Stimulated activated CD8-positive, alpha-beta memory T cell treated with anti-CD3 and anti-CD28 coated beads, Interleukin-2, amount 100 ng/mL, for 48 hours (primary cell): ENCODE measurements around the gene SETD5.

Experiments
- DNase-seq, 2 donors: peaks; one replicate each; pipeline ENCODE4 v3.0.0-alpha.2; 2020; ENCODE audit warnings: low read depth in 2 of 2

The SETD5 gene, protein sequence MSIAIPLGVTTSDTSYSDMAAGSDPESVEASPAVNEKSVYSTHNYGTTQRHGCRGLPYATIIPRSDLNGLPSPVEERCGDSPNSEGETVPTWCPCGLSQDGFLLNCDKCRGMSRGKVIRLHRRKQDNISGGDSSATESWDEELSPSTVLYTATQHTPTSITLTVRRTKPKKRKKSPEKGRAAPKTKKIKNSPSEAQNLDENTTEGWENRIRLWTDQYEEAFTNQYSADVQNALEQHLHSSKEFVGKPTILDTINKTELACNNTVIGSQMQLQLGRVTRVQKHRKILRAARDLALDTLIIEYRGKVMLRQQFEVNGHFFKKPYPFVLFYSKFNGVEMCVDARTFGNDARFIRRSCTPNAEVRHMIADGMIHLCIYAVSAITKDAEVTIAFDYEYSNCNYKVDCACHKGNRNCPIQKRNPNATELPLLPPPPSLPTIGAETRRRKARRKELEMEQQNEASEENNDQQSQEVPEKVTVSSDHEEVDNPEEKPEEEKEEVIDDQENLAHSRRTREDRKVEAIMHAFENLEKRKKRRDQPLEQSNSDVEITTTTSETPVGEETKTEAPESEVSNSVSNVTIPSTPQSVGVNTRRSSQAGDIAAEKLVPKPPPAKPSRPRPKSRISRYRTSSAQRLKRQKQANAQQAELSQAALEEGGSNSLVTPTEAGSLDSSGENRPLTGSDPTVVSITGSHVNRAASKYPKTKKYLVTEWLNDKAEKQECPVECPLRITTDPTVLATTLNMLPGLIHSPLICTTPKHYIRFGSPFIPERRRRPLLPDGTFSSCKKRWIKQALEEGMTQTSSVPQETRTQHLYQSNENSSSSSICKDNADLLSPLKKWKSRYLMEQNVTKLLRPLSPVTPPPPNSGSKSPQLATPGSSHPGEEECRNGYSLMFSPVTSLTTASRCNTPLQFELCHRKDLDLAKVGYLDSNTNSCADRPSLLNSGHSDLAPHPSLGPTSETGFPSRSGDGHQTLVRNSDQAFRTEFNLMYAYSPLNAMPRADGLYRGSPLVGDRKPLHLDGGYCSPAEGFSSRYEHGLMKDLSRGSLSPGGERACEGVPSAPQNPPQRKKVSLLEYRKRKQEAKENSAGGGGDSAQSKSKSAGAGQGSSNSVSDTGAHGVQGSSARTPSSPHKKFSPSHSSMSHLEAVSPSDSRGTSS (N-terminal part only)

GRCh38 chr3:9397332-9397905, at the start of gene SETD5:
Gene SETD5, plus strand, starts transcription at chr3:9397615. Its CDS starts 31,324 bp downstream, at chr3:9428939.
- DNase-seq, result peak; percentile 99 to 100

GRCh38 chr3:9347887-9348286, 49.5 kb upstream of the SETD5 start:
- no peak for DNase-seq

DNA sequence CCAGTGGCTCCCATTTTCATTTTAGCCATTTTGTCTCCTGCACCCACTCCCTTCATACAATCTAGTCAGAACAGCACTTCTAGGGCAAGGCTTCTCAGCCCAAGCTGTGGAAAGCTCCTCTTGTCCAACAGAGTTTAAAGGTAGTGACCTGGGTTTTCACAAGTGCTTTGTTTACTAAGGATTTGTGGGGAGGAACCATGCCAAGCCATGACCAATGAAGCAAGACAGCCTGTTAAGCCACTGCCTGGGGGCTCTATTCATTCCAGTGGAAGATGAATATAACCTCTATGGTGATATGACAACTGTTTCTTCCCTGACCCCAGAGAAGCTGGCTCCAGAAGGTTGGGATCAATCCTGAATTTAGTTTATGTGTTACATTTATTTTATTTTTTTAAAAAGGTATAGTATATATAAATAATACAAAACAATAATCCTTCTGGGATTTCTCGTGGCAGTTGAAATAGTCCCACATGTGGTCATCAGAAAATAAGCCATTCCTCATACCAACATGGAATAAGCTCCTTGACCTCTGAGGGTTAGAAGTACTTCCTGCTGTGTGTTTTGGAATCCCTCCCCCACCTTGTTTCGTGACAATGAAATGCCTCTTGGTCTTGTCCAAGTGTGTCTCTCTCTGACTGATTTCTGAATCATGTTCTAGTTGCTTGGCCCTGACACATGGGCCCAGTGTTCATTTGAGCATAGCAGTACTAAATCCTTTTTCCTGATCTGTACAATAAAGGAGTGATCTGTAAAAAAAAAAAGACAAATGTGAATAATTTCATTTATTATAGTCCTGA, 47.9 kb upstream of the SETD5 start:
- DNase-seq, result no peak

- DNase-seq, result no peak
Observed at GRCh38 chr3:9351709-9352126, 45.7 kb upstream of the SETD5 start.

GRCh38 chr3:9352917-9353752, 44.3 kb upstream of the SETD5 start:
- DNase-seq, result peak in 1 of 2 donors; percentile 32

- no peak for DNase-seq
Observed at GRCh38 chr3:9361691-9362388, 35.6 kb upstream of the SETD5 start.

DNA sequence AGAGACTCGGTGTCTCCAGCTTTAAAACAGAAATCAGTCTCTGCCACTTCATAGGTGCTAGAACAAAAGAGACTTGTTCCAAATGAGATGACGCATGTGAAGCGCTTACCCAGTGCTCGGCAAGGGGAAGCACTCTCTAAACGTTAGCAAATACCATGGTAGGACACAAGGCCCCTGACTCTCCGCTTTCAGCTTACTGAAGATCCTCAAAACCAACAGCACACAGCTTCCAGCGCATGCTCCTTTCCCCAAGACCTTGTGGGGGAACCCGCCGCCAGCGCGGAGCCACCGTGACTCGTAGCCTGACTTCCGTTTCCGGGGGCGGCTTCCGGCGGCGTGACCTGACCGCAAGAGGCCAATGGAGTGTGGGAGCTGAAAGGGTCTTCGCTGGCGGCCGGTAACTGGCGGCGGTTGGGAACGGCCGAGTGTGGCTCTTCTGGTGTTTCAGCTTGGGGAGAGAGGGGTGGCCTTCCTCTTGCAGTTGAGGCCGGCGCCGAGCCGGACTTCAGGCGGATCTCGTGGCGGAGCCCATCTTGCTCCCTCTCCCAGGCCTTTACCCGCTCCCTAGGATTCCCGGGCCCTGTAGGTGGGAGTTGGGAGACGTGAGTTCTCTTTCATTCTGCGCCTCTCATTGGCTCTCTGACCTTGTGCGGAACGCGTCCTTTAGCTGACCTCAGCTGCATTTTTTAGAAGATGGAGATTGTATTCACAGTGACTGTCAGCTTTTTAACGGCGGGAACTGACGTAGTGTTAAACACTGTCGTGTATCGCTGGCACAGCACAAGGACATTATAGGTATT, 34.5 kb upstream of the SETD5 start, which contains the start of gene THUMPD3:
TSS of gene THUMPD3 (plus strand) at position 324 of the 800 bp plus-strand sequence. CDS start 2,015 bp downstream, outside the sequence.
- DNase-seq, result peak; percentile 93 to 94

- DNase-seq, result no peak
Observed at GRCh38 chr3:9369508-9369907, 27.9 kb upstream of the SETD5 start.

DNA sequence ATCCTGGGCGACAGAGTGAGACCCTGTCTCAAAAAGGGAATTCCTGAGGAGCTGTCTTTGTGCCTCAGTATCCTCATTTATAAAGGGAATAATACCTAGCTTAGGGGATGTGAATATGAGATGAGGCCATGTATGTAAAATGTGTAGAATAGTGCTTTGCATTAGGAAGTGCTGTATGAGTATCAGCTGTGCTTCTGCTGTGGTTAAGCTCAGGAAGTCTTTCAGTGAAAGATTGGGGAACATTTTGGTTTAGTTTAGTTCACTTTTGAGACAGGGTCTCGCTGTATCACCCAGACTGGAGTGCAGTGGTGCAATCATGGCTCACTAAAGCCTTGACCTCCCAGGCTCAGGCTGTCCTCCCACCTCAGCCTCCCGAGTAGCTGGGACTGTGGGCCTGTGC, 23.9 kb upstream of the SETD5 start:
- no peak for DNase-seq

DNA sequence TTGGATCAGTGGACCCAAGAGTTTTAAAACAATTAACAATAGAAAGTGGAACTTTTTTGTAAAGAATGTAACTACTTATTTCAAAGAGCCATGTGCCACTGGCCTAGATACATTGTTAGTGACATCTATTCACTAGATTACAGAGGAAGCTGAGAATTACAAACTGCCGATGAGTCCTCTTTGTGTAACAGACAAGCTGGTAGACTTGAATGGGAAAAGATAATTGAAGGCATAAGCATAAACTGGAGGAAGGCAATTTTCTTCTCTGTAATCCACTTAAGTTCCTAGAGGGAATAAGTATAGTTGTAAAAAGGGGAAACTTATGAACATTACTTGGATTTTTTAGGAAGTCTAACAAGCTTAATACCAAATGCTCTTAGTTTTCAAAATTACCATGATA, 19.4 kb upstream of the SETD5 start:
- no peak for DNase-seq

DNA sequence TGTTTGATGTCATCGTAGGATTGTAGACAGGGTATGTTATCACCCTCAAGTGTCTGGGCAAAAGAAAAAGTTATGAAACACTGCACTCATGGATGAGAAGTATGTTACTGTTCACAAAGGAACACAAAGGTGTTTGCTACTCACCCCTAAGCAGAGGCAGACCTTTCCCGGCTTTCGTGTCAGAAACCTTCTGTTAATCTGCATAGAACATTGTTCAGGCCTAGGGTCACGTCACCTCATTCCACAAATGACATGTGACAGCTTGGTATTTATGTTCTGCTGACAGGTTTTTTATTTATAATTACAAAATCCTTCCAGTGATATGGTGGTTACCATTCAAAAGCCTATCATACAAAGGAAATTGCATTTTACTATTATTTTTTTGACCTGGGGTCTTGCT, 18.1 kb upstream of the SETD5 start:
- no peak for DNase-seq

DNA sequence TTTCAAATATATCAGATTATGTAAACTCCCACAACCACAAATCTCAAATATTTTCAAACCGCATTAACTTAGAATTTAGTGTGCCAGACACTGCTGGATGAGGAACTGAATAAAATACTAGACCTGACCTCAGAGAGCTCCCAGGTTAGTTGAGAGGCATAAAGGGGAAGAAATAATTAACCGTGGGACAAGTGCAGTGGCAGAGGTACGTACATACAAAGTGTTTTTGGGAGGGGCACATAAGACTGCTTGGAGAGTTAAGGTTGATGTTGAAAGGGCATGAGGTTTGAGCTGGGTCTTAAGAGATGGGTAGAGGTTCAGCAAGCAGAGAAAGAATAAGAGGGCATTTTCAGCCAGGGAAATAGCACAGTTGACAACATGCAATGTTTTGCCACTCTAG, 17.4 kb upstream of the SETD5 start:
- DNase-seq, result no peak

DNA sequence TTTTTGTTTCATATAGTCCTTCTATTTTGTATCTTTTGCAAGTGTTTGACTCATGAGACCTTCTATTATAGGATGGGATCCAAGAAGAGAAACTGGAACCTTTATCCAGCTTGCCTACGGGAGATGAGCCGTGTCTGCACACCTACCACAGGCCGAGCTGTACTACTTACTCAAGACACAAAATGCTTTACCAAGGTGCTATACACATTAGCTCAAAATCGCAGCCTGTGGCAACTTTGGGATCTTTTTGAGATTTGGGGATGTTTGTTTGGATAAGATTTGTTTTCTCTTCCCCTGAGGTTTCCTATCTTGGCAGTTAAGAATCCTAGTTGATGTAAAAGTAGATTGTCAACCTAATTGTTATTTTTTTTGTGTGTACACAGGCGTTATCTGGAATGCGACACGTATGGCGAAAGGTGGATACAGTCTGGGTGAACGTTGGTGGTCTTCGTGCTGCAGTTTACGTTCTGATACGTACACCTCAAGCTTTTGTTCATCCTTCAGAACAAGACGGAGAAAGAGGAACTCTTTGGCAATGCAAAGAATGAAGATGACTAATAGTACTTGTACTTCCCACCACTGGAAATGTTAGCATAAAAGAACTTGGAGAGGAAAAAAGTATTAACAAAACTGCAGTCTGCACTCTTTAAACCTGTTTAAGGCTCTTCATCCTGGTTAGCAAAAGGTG, 13.1 kb upstream of the SETD5 start:
- no peak for DNase-seq

- no peak for DNase-seq
Observed at GRCh38 chr3:9385187-9386077, 12.0 kb upstream of the SETD5 start.

DNA sequence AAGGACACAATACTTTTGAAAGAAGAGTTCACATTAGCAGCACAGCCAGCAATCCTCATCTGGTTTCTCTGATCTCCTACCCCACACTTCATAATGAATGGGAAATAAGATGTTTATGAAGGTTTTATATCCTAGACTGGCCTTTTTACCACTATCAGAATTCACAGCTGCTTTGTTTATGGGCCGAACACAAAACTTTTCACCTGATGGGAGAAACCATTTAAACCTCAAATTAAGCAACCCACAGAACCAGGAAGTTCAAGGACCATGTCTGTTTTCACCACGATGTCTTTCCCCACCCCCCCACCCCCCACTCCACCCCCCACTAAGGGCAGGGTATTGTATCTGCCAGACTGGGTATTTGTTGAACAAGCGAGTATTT, 11.3 kb upstream of the SETD5 start:
- DNase-seq, result no peak

- DNase-seq, result no peak
Observed at GRCh38 chr3:9386501-9387321, 10.7 kb upstream of the SETD5 start.
